Omental fat pad (tissue), 4 donors: ENCODE measurements around the gene TMEM120B. TPM values are rescaled to one million over a fixed set of nuclear protein-coding genes. Genes with fewer than 3 reads are reported as not detected.

Source experiments
- ATAC-seq: fragments of 150-250 bp; one replicate; pipeline ENCODE4 v1.9.1; 2016; ENCODE audit warnings: mild to moderate bottlenecking, moderate library complexity; ENCODE audit not compliant: low FRiP score
- DNase-seq: peaks from one replicate; pipeline ENCODE4 v3.0.0-alpha.2; 2019; ENCODE audit warnings: low spot score
- total RNA-seq, 4 donors: library from RNA; depleted of rRNA; stranded (reverse); fragments of >200 nt; gene quantifications; one replicate each; pipeline ENCODE4 v1.1.0, GENCODE V29; 2016
- TF ChIP-seq, protein P1 (sequence below), 3 donors: fragments of 450-650 bp; IDR thresholded peaks; one replicate each; pipeline ENCODE4 v1.5.1; 2016 to 2017; ENCODE audit warnings: antibody characterized with exemption in 3 of 3, mild to moderate bottlenecking in 3 of 3, moderate library complexity in 2 of 3

The TMEM120B gene
- total RNA-seq, 4 donors from 2014 or later = 4.9 to 10.7 (median 5.7) TPM

- ATAC-seq = peak; percentile 73
- TF ChIP-seq, protein P1, sequence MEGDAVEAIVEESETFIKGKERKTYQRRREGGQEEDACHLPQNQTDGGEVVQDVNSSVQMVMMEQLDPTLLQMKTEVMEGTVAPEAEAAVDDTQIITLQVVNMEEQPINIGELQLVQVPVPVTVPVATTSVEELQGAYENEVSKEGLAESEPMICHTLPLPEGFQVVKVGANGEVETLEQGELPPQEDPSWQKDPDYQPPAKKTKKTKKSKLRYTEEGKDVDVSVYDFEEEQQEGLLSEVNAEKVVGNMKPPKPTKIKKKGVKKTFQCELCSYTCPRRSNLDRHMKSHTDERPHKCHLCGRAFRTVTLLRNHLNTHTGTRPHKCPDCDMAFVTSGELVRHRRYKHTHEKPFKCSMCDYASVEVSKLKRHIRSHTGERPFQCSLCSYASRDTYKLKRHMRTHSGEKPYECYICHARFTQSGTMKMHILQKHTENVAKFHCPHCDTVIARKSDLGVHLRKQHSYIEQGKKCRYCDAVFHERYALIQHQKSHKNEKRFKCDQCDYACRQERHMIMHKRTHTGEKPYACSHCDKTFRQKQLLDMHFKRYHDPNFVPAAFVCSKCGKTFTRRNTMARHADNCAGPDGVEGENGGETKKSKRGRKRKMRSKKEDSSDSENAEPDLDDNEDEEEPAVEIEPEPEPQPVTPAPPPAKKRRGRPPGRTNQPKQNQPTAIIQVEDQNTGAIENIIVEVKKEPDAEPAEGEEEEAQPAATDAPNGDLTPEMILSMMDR (IDR thresholded peaks at IDR 0.05) = no peak
These were observed 7.4 kb downstream of the TMEM120B start for GRCh38 chr12:121719926-121720414.

DNA sequence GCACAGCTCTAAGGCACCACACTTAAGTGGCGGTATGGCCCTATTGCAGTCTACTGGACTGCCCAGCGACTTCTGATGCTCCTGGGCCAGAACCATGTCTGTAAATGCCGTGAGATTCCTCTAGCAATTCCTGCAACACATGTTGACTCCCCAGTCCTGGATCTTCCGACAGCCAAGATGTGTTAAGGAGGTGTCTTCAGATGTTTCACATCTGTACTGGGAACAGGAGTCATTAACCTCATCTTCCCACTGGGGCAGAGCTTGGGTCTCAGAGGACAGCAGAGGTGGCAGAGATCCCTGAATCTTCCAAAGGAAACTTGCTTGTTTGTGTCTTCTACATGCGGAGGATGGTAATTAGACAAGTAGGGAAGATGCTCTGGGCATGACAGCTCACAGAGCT lies 8.2 kb downstream of the TMEM120B start:
- DNase-seq (no peak), ATAC-seq (no peak)
- TF ChIP-seq, protein P1 (IDR thresholded peaks at IDR 0.05) = no peak

More at GRCh38 chr12:121719926-121720414, 7.4 kb downstream of the TMEM120B start:
- no peak for DNase-seq

GRCh38 chr12:121722511-121722910 lies 10.0 kb downstream of the TMEM120B start:
- TF ChIP-seq, protein P1 (IDR thresholded peaks at IDR 0.05) = no peak
- ATAC-seq = no peak
- no peak for DNase-seq

DNA sequence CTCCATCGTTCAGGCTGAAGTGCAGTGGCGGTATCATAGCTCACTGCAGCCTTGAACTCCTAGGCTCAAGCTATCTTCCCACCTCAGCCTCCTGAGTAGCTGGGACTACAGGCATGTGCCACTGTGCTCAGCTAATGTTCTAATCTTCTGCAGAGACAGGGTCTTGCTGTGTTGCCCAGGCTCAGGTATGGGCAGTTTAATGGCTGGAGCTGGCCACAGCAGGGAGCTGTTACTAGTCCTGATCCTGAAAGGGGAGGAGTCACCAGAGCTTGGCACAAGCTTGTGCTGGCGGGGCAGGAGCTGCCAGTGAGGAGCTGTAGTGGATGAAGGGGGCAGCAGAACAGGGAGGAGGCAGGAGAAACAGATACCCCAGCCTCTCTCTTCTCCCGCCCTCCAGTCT lies 10.6 kb downstream of the TMEM120B start:
- ATAC-seq (no peak), DNase-seq (no peak)
- TF ChIP-seq, protein P1 (IDR thresholded peaks at IDR 0.05) = no peak

DNA sequence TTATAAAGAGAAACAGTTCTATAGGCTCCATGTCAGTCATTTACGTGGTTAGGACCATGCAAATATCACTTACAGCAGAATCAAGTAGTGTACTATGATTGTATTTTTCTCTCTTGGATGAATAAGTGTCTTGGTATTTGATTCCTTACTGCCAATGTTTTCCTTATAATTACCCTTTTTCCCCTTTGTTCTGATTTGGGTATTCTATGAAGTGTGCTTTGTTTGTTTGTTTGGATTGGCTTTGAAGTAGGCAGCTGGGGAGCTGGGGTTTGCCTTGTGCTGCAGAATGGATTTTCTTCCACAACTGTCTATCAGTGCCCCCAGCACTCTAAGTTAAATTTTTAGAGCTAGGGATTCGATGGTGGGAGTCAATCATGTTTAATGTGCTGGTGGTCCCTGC lies 12.4 kb downstream of the TMEM120B start:
- TF ChIP-seq, protein P1 (IDR thresholded peaks at IDR 0.05) = no peak
- no peak for ATAC-seq
- DNase-seq = no peak

DNA sequence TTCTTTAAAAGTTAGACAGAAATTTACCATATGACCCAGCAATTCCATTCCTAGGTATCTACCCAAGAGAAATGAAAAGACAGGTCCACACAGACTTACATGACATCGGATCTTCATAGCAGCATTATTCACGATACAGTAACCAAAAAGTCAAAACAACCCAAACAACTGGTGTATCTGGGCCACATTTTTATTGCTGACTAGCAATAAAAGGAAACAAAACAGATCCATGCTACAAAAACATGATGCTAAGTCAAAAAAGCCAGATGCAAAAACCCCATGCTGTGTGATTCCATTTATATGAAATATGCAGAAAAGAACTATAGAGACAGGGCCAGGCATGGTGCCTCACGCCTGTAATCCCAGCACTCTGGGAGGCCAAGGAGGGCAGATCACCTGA lies 12.9 kb downstream of the TMEM120B start:
- TF ChIP-seq, protein P1 (IDR thresholded peaks at IDR 0.05) = no peak

DNA sequence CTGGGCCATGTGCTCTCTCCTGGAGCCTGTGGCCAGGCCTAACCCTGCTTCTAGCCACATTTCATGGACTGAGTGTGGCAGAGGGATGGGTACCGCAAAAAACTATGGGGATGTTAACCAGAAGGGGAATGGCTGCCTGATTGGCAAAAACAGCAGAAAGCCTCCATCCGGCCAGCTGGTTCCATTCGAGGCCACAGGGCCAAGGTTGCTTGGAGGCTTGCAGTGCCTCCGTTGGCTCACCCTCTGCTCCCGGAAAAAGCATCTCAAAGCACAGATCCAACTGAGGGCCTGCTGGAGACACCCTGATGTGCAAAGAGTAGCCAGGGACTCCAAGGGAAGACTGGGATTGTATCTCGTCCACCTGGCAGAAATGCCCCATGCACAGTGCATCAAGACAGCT lies 16.5 kb downstream of the TMEM120B start:
- TF ChIP-seq, protein P1 (IDR thresholded peaks at IDR 0.05) = no peak
- ATAC-seq (no peak), DNase-seq (no peak)

More for the DNA sequence above, 12.9 kb downstream of the TMEM120B start:
- ATAC-seq (no peak), DNase-seq (no peak)
